ENCODE data around the gene HMX1.

HMX1 gene

DNA sequence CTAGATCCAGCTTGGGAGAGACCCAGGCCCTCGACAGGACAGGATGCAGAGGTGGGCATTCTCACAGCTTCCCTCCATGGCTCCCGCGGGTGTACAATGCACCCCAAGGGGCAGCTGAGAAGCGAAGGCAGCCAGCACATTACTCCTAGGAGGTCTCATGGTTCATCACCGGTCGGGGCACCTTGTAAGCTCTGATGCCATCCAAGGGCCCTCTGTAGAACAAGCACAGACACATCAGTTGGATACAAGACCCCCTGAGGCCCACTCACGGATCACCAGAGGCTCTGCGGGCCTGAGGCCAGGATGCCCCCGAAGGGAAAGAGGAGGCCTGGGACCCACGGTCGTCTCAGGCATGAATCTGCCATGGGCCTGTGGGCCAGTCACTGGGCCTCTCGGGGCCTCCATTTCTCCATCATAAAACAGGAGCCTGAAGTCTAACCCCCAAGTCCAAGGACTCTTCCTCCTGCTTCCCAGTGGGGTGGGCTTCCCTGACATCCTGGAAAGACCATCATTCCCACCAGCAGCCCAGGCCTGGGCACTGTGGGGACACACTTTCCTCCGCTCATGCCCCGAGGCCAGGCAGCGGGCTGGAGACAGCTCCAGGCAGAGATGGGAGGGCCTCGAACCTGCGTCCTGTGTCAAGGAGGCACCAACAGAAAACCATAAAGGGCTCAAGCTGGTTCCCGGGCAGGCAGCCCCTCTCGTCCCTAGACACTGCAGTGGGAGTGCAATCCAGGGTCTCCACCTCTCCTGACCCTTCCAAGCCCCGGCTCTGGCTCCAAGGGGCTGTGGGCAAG is 20.1 kb downstream of the HMX1 start:
- H3K4me3 ChIP-seq (ENCODE audit: low read depth, low read length): no peak overlapping the region
- TF ChIP-seq, protein P1, sequence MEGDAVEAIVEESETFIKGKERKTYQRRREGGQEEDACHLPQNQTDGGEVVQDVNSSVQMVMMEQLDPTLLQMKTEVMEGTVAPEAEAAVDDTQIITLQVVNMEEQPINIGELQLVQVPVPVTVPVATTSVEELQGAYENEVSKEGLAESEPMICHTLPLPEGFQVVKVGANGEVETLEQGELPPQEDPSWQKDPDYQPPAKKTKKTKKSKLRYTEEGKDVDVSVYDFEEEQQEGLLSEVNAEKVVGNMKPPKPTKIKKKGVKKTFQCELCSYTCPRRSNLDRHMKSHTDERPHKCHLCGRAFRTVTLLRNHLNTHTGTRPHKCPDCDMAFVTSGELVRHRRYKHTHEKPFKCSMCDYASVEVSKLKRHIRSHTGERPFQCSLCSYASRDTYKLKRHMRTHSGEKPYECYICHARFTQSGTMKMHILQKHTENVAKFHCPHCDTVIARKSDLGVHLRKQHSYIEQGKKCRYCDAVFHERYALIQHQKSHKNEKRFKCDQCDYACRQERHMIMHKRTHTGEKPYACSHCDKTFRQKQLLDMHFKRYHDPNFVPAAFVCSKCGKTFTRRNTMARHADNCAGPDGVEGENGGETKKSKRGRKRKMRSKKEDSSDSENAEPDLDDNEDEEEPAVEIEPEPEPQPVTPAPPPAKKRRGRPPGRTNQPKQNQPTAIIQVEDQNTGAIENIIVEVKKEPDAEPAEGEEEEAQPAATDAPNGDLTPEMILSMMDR (IDR thresholded peaks at IDR 0.05; ENCODE audit: low read depth, low read length): no peak

DNA sequence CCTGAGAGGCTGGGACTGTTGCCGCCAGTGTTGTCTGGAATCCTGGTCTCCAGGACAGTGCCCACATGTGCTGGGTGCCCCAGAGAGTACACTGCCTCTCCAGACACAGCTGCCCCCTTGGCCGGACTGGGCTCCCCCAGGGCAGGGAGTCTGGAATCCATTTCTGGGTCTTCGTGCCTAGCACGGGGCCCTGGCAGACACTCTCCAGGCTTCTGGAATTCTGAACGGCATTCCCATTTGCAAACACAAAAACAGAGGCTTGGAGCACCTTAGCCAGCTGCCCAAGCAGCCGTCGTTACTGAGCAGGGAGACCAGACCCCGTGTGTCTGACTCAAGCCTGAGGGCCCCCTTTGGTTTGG is 20.8 kb downstream of the HMX1 start:
- no peak overlapping the region for H3K4me3 ChIP-seq (ENCODE audit: low read depth, low read length)
- TF ChIP-seq, protein P1 (IDR thresholded peaks at IDR 0.05; ENCODE audit: low read depth, low read length): no peak

DNA sequence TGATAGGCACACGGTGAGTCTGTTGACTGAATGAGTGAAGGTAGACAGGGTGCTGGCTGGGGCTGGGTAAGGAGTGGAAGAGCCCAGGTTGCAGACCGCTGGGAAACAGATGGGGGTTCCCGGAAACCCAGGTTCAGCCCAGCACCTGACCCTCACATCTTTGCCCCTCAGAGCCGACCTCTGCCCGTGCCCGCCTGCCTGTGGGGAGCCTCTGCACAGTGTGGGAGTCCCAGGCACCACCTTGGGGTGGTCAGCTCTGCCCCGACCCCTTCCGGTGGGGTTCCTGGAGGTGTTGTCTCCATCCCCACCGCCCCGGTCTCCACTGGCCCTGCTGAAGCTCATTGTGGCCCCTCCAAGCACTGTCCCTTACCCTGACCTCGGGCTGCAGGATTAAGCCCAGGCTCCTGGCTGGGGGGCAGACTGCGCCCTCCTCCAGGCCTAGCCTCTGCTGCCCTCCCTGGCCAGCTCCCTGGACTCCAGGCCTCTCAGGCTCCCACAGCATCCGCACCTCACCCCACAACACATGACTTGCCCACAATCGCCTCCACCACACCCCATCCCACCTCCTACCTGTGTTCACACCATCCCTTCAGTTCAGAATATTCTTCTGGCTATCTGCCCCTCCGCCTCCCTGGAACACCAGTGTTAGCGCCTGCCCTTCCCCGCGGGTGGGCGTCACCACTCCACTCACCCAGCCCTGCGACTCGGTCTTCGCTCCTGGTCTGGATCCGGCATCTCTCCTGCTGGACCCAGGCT is 21.4 kb downstream of the HMX1 start:
- TF ChIP-seq, protein P1 (IDR thresholded peaks at IDR 0.05; ENCODE audit: low read depth, low read length): no peak

DNA sequence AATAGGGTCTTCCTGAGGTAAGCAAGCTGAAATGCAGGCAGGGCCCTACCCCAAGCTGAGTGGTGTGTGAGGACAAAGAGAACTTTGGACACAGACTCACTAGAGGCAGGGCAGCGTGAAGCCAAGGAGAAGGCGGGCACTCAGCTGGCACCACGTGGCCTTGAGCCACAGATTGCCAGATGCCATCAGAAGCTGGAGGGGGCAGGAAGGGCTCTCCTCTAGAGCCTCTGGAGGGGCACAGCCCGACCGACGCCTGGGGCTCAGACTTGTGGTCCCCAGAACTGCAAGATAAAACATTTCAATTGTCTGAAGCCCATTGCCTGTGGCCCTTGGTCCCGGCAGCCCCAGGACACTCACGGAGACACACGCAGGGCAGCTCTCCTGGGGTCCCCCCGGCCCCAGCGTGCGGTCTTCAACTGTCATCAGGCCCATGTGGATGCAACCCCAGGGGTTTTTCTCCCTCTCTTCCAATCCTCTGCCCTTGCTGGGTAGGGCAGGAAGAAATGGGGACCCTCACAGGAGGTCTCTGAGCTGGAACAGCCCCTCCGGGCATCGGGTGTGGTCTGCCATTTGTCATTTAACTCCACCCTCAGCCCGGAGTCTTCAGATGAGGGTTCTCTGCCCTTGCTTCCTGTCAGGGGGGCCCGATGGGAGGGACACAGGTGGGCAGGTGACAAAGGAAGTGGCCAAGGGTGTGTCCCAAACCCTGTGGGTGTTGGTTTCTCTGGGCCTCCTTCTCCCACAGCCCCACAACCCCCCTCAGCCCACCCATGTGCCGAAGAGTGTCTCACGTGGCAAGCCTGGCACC is 22.2 kb downstream of the HMX1 start:
- H3K4me3 ChIP-seq (ENCODE audit: low read depth, low read length): no peak overlapping the region
- TF ChIP-seq, protein P1 (IDR thresholded peaks at IDR 0.05; ENCODE audit: low read depth, low read length): no peak

More for the DNA sequence above, 21.4 kb downstream of the HMX1 start:
- H3K4me3 ChIP-seq (ENCODE audit: low read depth, low read length): no peak overlapping the region

DNA sequence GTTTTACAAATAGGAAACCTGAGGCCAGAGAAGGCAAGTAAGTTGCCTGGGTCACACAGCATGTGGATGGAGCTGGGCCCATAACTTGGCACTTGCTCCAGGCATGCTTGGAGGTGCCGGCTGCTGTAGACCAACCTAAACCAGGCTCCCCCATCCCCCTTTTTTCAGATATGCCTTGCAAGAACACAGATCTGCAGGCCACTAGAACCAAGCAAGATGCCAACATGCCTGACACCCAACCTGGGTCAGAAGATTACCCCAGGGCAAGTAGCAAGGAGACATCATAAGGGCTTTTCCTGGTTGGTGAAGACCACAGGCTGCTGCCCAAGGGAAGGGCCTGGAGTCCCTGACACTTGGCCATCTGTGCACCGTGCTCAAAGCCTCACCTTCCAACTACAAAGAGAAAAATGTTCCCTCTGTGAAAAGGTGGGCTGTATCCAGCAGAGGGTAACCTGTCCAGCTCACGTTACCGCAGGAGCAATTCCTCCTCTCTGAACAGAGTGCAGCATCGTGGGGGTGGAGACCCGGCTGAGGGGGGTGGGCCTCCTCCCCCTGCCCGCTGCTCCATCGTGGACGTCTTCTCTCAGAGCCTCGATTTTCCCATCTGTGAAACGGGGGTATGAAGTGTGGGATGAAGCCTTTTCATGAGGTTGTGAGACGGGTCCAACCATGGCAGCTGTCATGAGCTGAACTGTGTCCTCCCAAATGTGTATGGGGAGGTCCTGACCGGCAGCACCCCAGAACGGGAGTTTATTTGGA is 23.0 kb downstream of the HMX1 start:
- H3K4me3 ChIP-seq (ENCODE audit: low read depth, low read length): no peak overlapping the region
- TF ChIP-seq, protein P1 (IDR thresholded peaks at IDR 0.05; ENCODE audit: low read depth, low read length): no peak

DNA sequence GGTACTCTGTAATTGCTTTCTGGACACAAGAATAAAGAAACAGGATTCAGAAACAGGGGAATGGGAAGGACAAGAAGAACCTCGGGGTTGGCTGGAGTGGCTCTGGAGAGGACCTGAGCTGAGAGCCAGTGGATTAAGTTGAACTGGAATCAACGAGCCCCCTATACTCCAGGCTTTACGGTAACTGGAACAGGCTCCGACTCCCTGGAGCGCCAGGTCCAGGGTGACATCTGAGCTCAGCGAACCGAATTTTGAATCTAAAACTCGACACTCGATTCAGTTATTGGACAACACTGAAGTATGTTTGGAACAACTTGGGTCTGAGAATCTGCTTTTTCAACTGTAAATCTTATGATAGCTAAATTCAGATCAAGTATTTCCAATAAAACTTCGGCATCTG is 23.9 kb downstream of the HMX1 start:
- H3K4me3 ChIP-seq (ENCODE audit: low read depth, low read length): no peak overlapping the region
- TF ChIP-seq, protein P1 (IDR thresholded peaks at IDR 0.05; ENCODE audit: low read depth, low read length): no peak
